Activated effector memory CD4-positive, alpha-beta T cell treated with anti-CD3 and anti-CD28 coated beads, Interleukin-2, amount 50 U/mL, for 16 hours (primary cell): ENCODE measurements around the gene FKBP14.

Source experiments
- DNase-seq: peaks from one replicate; pipeline ENCODE4 v3.0.0-alpha.2; 2020

The FKBP14 gene, protein sequence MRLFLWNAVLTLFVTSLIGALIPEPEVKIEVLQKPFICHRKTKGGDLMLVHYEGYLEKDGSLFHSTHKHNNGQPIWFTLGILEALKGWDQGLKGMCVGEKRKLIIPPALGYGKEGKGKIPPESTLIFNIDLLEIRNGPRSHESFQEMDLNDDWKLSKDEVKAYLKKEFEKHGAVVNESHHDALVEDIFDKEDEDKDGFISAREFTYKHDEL

GRCh38 chr7:30026229-30027064 lies at the start of gene FKBP14:
FKBP14 (minus strand) TSS chr7:30026702; CDS start chr7:30026508, 194 bp downstream.
- DNase-seq: peak; percentile 95

DNA sequence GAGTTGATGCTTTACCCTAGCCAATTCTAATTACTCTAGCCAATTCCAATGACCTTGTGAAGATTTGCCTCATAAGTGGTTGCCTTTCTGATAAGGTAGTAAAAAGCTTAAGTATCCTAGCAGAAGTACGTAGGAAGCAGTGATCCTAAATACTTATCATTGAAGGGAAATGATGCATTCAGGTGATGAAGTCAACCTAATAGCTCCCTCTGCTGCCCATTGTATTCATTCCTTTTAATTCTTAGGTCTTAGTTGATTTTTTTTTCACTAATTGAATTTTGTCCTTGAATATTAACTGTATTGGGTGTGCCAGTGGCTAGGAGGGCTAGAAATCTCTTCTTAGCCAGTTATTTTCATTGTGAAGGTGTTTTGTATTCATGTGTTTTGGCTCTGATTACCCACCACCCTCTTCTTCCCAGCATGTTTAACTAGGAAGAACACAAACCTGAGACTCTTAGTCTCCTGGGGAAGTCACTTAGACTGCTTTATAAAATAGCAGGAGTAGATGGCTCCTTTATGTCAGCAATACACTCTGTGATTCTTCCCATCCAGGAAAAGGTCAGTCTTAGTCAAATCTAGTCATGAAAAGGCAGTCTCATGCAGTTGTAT lies 48.0 kb upstream of the FKBP14 start:
- DNase-seq: no peak

GRCh38 chr7:30072735-30073134 lies 46.2 kb upstream of the FKBP14 start:
- DNase-seq: no peak

- DNase-seq: no peak
Measured at GRCh38 chr7:30070052-30070451, 43.5 kb upstream of the FKBP14 start.

GRCh38 chr7:30069096-30069867 lies 42.8 kb upstream of the FKBP14 start:
- no peak for DNase-seq

DNA sequence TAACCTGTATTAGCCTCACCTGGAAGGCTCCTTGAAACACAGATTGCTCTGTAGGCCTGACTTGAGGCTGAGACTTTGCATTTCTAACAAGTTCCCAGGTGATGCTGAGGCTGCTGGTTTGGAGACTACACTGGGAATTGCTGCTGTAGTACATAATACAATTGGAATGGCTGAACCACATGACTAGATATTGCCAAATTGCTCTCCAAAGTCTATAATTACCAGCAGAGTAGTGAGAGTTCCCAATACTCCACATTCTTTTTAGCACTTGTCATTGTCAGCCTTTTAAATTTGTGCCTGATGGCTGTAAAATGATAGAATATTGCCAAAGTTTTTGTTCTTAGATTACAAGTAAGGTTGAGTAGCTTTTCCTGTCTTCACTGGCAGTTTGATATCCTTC lies 41.6 kb upstream of the FKBP14 start:
- DNase-seq: no peak

- DNase-seq: no peak
Measured at GRCh38 chr7:30066687-30067086, 40.2 kb upstream of the FKBP14 start.

GRCh38 chr7:30065746-30066145 lies 39.2 kb upstream of the FKBP14 start:
- DNase-seq: no peak

DNA sequence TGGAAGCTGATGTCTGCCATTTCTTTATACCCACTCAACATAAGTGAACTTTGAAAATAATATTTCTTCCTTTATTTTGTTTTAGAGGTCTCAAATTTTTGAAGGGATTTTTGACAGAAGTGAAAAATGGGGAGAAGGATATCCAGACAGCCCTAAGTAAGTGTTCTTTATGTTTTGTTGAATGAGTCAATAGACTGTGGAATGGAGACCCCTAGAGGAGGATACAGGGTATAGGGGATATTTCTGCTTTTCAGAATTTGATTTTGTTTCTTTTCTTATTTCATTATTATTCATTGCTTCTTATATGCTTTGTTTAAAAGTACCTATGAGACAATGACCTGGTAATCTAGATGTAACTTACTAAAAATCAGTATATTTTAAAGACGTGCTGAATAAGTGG lies 36.1 kb upstream of the FKBP14 start:
- no peak for DNase-seq

DNA sequence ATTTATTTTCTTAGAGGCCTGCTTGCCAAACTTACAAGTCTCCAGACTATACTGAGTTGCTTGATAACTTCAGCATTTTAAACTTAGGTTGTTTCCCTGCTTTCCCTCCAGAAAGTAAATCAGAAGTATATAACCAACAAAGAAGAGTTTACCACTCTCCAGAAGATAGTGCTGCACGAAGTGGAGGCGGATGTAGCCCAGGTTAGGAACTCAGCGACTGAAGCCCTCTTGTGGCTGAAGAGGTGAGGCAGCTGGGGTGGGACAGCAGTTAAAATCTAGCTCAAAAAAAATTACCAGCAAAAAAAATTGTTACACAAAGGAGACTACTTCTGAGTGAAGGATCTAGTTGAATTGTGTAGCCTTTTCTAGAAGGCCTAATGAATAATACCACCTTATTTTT lies 35.3 kb upstream of the FKBP14 start:
- peak; percentile 68 for DNase-seq

DNA sequence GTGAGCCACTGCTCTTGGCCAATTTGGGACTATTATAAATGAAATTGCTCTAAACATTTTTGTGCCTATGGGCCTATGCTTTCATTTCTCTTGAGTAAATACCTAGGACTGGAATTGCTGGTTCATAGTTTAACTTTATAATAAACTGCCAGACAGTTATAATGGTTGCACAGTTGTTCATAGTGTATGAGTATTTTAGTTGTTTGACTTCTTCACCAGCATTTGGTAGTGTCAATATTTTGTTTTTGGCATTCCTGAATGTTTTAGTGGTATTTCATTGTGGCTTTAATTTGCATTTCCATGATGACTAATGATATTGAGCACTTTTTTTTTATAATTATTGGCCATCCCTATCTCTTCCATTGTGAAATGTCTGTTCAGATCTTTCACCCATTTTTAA lies 31.2 kb upstream of the FKBP14 start:
- DNase-seq: no peak

DNA sequence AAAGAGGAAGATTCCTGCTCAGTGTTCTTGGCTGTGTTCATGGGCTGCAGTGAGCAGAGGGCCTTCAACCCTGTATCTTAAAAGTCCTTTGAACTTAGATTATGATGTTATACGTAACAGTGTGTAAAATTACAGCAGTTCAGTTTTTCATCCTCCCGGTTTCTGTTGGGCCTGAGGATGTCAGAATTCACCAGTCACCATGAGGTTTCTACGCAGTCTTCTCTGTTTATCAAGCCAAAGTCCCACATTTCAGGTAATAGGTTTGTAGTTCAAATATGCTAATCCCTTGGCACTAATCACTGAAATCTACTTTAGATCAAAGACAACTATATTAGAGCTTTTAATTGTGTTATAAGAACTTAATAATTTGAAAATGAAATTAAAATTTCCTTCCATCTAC lies 26.6 kb upstream of the FKBP14 start:
- no peak for DNase-seq

DNA sequence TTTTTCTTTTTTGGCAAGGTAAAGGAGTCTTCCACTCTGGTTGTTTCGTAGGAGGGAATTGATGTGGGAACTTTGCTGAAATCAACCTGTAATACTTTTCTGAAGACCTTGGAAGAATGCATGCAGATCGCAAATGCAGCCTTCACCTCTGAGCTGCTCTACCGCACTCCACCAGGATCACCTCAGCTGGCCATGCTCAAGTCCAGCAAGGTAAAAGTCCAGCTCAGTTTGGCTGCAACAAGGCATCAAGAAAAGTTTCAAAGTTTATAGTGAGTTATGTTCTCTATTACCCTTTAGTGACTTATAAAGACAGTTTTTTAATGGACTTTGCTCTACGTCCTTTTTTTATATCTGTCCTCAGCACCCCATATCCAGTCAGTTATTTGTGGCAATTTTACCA lies 22.7 kb upstream of the FKBP14 start:
- DNase-seq: no peak

GRCh38 chr7:30048582-30048981 lies 22.1 kb upstream of the FKBP14 start:
- DNase-seq: no peak

- no peak for DNase-seq
Measured at GRCh38 chr7:30047124-30047523, 20.6 kb upstream of the FKBP14 start.

GRCh38 chr7:30046127-30046770 lies 19.7 kb upstream of the FKBP14 start:
- no peak for DNase-seq

DNA sequence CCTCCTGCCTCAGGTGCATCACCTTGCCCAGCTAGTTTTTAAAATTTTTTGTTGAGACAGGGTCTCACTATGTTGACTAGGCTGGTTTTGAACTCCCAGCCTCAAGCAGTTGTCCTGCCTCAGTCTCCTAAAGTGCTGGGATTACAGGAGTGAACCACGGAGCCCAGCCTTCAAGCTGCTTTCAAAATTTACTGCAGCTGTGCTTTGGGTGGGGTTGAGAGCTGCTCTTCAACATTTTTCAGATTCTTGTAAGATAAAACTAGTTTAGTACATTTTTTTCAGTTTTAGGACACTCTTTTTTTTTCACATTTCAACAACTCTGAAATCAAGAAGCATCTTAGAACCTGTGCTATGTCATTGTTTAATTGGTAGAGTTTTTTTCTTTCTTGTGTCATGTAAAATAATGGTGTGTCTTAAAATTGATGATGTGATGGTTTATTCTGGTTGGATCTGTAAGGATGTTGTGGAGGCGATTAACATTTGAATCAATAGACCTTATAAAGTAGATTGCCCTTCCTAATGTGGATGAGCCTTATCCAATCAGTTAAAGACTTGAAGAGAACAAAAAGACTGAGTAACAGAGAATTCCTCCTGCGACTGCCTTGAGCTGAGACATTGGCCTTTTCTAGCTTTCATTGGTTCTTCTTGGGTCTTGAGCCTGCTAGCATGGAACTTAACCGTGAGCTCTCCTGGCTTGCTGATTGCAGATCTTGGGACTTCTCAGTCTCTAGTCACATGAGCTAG lies 15.2 kb upstream of the FKBP14 start:
- no peak for DNase-seq

DNA sequence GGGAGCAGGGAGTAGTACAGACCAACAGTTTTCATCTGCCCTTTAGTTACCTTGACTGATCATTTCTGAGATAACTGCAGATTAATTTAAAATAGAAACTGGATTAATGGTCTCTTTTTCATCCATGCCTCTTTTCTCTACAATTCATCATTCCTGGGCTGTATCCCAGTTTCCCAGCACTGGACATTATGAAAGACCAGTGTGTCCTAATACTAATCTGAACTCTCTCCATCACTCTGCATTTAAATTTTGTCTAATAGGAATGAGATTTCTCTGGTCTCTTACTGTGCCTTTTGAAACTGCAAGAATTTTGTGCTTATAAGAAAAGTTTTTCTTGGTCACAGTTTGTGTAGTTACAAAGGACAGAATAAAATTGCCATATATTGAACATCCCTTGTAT lies 14.4 kb upstream of the FKBP14 start:
- DNase-seq: no peak

DNA sequence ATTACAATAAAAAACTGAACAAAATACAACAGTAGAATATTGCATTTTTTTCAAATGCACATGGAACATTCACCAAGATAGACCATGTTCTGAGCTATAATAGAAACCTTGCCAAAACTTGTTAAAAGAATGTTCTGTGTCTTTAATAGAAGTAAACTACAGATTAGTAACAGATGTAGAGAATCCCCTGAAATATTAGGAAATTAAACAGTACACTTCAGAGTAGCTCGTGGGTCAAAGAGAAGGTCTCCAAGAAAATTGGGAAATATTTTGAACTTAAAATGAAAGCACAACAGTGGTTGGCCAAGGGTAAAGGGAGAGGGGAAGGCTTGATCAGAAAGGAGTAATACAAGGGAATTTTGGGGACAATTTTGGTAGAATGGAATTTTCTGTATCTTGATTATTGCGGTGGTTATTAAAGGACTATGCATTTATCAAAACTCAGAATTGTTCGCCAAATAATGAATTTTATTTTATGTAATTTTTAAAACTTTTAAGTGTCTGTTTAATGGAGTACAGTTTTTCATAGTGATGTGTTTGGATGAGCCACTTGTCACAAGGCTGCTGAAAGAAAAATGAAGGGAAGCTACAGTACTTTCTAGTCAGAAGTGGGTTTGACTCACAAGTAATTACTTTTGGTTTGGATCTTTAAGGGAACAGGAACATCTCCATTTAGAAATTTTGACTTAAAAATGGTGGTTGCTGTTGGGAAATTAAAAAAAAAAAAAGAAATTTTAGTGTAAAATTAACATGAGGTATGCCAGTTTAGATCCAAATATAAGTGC lies 11.9 kb upstream of the FKBP14 start:
- no peak for DNase-seq

DNA sequence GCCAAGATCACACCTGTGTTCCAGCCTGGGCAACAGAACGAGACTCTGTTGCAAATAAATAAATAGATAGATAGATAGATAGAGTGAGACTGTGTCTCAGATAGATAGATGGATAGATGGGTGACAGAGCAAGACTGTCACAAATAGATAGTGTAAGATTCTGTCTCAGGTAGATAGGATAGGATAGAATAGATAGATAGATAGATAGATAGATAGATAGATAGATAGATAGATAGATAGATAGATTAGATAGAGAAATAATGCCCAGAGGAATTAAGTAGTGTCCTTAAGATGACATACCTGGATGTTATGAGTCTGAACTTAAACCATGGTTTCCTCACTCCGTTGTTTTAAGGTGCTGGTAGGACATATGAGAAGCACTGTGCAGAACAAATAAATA lies 9.7 kb upstream of the FKBP14 start:
- no peak for DNase-seq

DNA sequence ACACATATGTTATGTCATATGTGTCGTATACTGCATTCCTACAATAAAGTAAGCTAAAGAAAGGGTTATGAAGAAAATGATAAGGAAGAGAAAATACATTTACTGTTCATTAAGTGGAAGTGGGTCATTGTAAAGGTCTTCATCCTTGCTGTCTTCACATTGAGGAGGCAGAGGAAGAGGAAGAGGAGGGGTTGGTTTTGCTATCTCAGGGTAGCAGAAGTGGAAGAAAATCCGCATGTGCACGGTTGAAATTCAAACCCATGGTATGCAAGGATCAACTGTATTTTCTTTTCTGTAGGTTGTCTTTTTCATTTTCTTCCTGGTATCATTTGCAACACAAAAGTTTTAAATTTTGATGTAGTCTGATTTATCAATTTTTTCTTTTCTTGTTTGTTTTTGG lies 8.0 kb upstream of the FKBP14 start:
- DNase-seq: no peak
